GDM1 (cell line): ENCODE measurements around the gene GNA15.
A peak's percentile ranks its signal among the peaks of the same experiment; 100 is the strongest.

Source experiments
- DNase-seq: peaks from one replicate; lab custom pipeline; 2025; lab: John Stamatoyannopoulos, UW

Gene GNA15

GRCh38 chr19:3106509-3107141, 29.2 kb upstream of the GNA15 start:
- DNase-seq: no peak

- no peak for DNase-seq
Measured at GRCh38 chr19:3107658-3108057, 28.2 kb upstream of the GNA15 start.

- DNase-seq: peak; percentile 58
Measured at GRCh38 chr19:3108775-3109174, 27.1 kb upstream of the GNA15 start.

DNA sequence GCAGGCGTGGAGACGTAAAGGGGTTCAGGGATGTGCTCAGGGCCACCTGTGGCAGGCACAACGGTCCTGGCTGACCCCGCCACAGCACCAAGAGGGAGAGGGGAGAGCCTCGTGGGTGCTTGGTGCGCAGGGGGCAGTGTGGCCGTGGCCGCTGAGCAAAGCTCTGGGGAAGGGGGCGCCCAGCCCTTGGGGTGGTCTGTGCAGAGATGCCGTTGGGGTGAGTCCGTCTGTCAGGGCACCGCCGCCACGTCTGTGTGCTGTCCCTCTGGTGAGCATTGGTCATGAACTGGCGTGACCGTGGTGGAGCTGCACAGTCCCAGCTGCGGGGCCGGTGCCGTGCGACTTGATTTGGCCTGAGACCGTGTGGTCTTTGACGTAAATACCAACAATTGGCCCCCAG, 26.3 kb upstream of the GNA15 start:
- no peak for DNase-seq

GRCh38 chr19:3110126-3110825, 25.6 kb upstream of the GNA15 start:
- no peak for DNase-seq

DNA sequence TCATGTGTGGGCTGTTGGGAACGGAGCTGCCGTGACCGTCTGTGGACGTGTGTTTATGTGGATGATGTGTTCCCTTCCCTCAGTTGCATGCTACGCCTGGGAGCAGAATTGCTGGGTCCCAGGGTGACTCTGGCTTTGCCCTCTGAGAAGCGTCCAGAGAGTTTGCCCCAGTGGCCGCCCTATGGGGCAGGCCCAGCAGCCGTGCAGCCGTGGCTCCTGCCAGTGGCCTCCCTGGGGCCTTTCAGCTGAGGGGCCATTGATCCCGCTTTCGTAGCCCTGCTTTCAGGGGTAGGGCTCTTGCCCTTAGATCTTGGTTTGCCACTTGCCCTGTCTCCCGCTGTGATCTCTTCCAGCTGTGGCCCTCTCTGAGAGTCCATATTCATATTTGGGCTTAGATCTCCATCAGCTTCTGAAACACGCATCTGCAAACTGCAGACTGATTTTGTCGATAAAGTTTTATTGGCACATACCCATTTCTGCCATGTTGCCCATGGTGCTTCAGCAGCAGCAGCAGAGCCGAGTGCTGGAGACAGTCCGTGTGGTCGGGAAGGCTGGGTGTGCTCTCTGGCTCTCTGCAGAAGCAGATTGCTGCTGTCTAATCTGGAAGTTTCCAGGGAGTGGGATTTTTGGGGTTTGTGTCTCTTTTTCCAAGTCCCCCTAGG, 24.1 kb upstream of the GNA15 start:
- no peak for DNase-seq

GRCh38 chr19:3112375-3113099, 23.3 kb upstream of the GNA15 start:
- no peak for DNase-seq

- no peak for DNase-seq
Measured at GRCh38 chr19:3113100-3114017, 22.5 kb upstream of the GNA15 start.

DNA sequence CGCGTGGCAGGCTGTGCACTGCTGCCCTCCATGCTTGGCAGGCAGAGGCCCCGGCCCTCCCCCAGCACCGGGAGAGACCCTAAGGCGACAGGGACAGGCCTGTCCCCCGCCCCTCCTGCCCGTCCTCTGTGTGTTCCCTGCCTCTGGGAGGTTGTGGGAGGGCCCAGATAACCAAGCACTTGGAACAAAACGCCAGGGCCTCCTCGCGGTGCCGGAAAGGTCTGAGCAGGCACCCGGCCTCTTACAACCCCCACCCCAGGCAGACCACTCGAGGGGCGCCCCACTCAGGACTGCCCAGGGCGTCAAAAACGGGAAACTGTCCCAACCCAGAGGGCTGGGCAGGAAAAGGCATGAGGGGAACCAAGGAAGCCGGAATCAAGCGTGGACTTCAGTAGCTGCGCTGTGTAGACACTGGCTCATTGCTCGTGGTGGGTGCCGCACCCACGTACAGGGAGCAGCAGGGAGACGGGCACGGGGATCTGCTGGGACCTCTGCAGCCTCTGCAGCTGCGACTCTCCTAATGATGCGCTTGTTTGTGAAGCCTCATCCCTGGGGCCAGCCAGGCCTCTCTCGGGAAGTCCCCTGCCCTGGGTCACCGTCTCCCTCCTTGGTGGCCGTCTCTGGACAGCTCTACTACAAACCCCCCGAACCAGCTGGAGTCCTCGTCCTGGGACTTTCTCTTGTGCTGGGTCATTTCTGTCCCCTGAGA, 21.7 kb upstream of the GNA15 start:
- DNase-seq: no peak

GRCh38 chr19:3114811-3115210, 21.0 kb upstream of the GNA15 start:
- DNase-seq: no peak

GRCh38 chr19:3115411-3115810, 20.4 kb upstream of the GNA15 start:
- no peak for DNase-seq

GRCh38 chr19:3115916-3116602, 19.8 kb upstream of the GNA15 start:
- no peak for DNase-seq

GRCh38 chr19:3116621-3117020, 19.2 kb upstream of the GNA15 start:
- DNase-seq: no peak

GRCh38 chr19:3117716-3118115, 18.1 kb upstream of the GNA15 start:
- no peak for DNase-seq

DNA sequence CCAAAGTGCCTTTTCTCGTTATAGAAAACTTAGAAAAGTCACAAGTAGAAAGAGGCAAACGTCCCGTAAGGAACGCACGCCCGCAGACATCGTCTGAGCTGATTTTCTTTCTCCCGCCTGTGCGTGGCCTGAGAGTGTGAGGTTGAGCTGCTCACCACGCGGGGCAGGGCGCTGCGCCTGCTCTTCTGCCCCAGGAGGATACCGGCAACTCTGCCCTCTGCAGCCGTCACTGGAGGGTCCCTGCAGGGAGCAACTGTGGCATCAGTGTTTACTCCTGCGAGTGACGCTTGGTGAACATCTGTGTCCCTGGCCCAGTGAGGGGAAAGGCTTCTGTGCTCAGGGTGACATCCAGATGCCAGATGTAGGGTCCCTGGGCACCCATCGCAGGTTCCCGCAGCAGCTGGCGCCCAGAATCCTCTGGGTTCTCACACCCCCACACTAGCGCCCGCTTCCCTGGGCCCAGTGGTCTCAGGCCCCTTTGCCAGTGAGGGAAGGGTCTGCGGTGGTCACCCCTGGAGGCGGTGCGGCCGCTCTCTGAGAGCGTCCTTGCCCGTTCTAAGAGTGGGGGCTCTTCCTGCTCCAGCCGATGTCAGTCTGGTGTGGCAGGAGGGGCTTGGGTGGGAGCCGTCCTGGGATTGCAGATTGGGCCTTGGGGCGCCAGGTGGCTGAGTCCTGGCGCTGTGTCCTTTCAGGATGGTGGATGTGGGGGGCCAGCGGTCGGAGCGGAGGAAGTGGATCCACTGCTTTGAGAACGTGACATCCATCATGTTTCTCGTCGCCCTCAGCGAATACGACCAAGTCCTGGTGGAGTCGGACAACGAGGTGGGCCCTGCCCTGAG, 17.4 kb upstream of the GNA15 start:
- no peak for DNase-seq

DNA sequence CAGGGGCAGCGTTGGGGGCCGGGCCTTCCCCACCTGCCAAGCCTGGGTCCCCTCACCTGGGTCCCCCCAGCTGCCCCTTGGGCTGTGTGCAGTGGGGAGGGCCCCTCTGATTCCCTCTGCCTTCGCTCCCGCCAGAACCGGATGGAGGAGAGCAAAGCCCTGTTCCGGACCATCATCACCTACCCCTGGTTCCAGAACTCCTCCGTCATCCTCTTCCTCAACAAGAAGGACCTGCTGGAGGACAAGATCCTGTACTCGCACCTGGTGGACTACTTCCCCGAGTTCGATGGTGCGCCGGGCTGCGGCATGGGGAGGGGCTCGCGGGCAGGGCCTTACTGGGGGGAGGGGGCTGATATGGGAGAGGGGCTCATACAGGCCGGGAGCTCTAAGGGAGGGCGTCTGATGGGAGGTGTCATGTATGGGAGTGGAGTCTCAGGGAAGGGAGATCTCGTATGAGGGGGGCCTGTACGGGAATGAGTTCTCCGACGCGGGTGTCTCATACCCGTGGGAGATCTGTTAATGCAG, 16.7 kb upstream of the GNA15 start:
- no peak for DNase-seq

GRCh38 chr19:3119693-3120380, 16.0 kb upstream of the GNA15 start:
- no peak for DNase-seq

GRCh38 chr19:3120611-3121276, 15.1 kb upstream of the GNA15 start:
- no peak for DNase-seq
